HG03520 (cell line): ENCODE data around the gene KIF4A.
"Not testable (repeated sequence)": the region's sequence is repeated elsewhere in the genome, so short reads cannot be mapped to it uniquely, and the experiment has no call there.

Source experiments
- ATAC-seq: cut with Tn5 transposase; IDR thresholded peaks from one replicate; pipeline ENCODE4 v1.9.1; 2021; ENCODE audit warnings: mild to moderate bottlenecking, moderate library complexity; ENCODE audit not compliant: unreplicated experiment

KIF4A gene

GRCh38 chrX:70289793-70290770 lies at the start of gene KIF4A, which contains the start of gene PDZD11:
TSS of gene KIF4A (plus strand) at chrX:70290104. CDS start at chrX:70290459, 355 bp downstream.
TSS of gene PDZD11 (minus strand) at chrX:70289927. CDS start at chrX:70289341, 586 bp downstream.
- ATAC-seq: peak; percentile 98

- ATAC-seq: no peak
These were observed 49.2 kb upstream of the KIF4A start for GRCh38 chrX:70240751-70241150.

GRCh38 chrX:70241501-70241900 lies 48.4 kb upstream of the KIF4A start:
- no peak for ATAC-seq

GRCh38 chrX:70243601-70244000 lies 46.3 kb upstream of the KIF4A start:
- ATAC-seq: not testable (repeated sequence)

- ATAC-seq: no peak
These were observed 45.0 kb upstream of the KIF4A start for GRCh38 chrX:70244881-70245280.

- ATAC-seq: no peak
These were observed 42.7 kb upstream of the KIF4A start for GRCh38 chrX:70247252-70247651.

- no peak for ATAC-seq
These were observed 37.4 kb upstream of the KIF4A start for GRCh38 chrX:70252491-70252890.

- no peak for ATAC-seq
These were observed 36.4 kb upstream of the KIF4A start for GRCh38 chrX:70253377-70254062.

- no peak for ATAC-seq
These were observed 35.9 kb upstream of the KIF4A start for GRCh38 chrX:70254063-70254400.

- no peak for ATAC-seq
These were observed 35.0 kb upstream of the KIF4A start for GRCh38 chrX:70254909-70255308.

- no peak for ATAC-seq
These were observed 34.5 kb upstream of the KIF4A start for GRCh38 chrX:70255452-70255851.

- no peak for ATAC-seq
These were observed 32.2 kb upstream of the KIF4A start for GRCh38 chrX:70257423-70258288.

- no peak for ATAC-seq
These were observed 29.8 kb upstream of the KIF4A start, which contains the start of gene P2RY4 for GRCh38 chrX:70260104-70260503. TSS of gene P2RY4 (minus strand) at chrX:70260204. CDS start at chrX:70259624, 580 bp downstream.

GRCh38 chrX:70262952-70263567 lies 26.8 kb upstream of the KIF4A start:
- ATAC-seq: no peak

- ATAC-seq: no peak
These were observed 25.1 kb upstream of the KIF4A start for GRCh38 chrX:70264784-70265183.

GRCh38 chrX:70268034-70268433 lies 21.9 kb upstream of the KIF4A start, which contains the start of gene ARR3:
TSS of gene ARR3 (plus strand) at chrX:70268334. CDS start at chrX:70269386, 1,052 bp downstream.
- no peak for ATAC-seq

GRCh38 chrX:70274029-70274428 lies 15.9 kb upstream of the KIF4A start:
- ATAC-seq: not testable (repeated sequence)

- ATAC-seq: no peak
These were observed 10.8 kb upstream of the KIF4A start for GRCh38 chrX:70279081-70279480.

GRCh38 chrX:70280573-70280972 lies 9.3 kb upstream of the KIF4A start:
- no peak for ATAC-seq

- ATAC-seq: no peak
These were observed 8.0 kb upstream of the KIF4A start, which contains the start of gene RAB41 for GRCh38 chrX:70281951-70282350. TSS of gene RAB41 (plus strand) at chrX:70282172. CDS start at chrX:70282218, 46 bp downstream.
